ENCODE results near the gene VLDLR. TPM values are rescaled to one million over a fixed set of nuclear protein-coding genes. Genes with fewer than 3 reads are reported as not detected.
A peak's percentile ranks its signal among the peaks of the same experiment; 100 is the strongest.

Gene VLDLR
- total and polyA plus RNA-seq, 4 donors = 28.5 to 35.4 (median 32.5) TPM

GRCh38 chr9:2674141-2674824, 52.7 kb downstream of the VLDLR start:
- H3K4me1 ChIP-seq (ENCODE audit: control insufficient read depth, insufficient read depth, low read length) = no peaks in the 10 kb centered on the region
- H3K9me3 ChIP-seq (ENCODE audit: control insufficient read depth, insufficient read depth, low read length) = no peaks in the 10 kb centered on the region
- H3K4me3 ChIP-seq (ENCODE audit: low read depth, low read length) = no peak overlapping the region
- no peak overlapping the region for H3K27ac ChIP-seq (ENCODE audit: low read depth, low read length)
- no peaks in the 10 kb centered on the region for H3K36me3 ChIP-seq (ENCODE audit: control insufficient read depth, insufficient read depth, low read length)
- DNase-seq (ENCODE audit: low read depth in 4 of 6, low spot score in 6 of 6) = no peak
- 85% methylated on average over 3 of the region's 9 CpGs for WGBS (ENCODE audit: insufficient coverage)
- no peaks in the 10 kb centered on the region for H3K27me3 ChIP-seq (ENCODE audit: control insufficient read depth, insufficient read depth, low read length)

GRCh38 chr9:2675834-2676233, 54.2 kb downstream of the VLDLR start:
- Histone ChIP-seq H3K9me3 (ENCODE audit: control insufficient read depth, insufficient read depth, low read length) (no peaks in the 10 kb centered on the region), H3K4me3 (ENCODE audit: low read depth, low read length) (no peak overlapping the region), H3K27me3 (ENCODE audit: control insufficient read depth, insufficient read depth, low read length) (no peaks in the 10 kb centered on the region), H3K27ac (ENCODE audit: low read depth, low read length) (no peak overlapping the region), H3K36me3 (ENCODE audit: control insufficient read depth, insufficient read depth, low read length) (no peaks in the 10 kb centered on the region), H3K4me1 (ENCODE audit: control insufficient read depth, insufficient read depth, low read length) (no peaks in the 10 kb centered on the region)
- DNase-seq (ENCODE audit: low read depth in 4 of 6, low spot score in 6 of 6) = no peak
- WGBS (ENCODE audit: insufficient coverage) = no CpG with 5 or more reads among the region's 1 CpG

DNA sequence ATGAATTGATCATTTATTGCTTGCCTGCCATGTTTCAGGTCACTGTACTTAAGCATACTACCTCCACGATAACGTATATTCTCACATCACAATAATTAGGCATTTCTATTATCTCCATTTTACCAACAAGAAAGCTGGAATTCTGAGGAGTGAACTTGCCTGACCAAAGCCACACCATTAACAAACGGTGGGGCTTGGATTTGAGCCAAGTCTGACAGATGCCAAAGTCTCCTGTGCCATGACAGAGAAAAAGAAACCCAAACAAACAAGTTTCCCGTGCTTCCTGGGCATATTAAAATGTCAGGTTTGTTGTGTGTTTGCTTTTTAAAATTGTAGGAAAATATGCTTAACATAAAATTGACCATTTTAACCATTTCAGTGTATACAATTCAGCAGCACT, 54.9 kb downstream of the VLDLR start:
- H3K4me3 ChIP-seq (ENCODE audit: low read depth, low read length) = no peak overlapping the region
- no CpG with 5 or more reads among the region's 4 CpGs for WGBS (ENCODE audit: insufficient coverage)
- peak in 1 of 6 donors; percentile 22 for DNase-seq (ENCODE audit: low read depth in 4 of 6, low spot score in 6 of 6)
- no peaks in the 10 kb centered on the region for H3K9me3 ChIP-seq (ENCODE audit: control insufficient read depth, insufficient read depth, low read length)
- no peaks in the 10 kb centered on the region for H3K36me3 ChIP-seq (ENCODE audit: control insufficient read depth, insufficient read depth, low read length)
- H3K27me3 ChIP-seq (ENCODE audit: control insufficient read depth, insufficient read depth, low read length) = no peaks in the 10 kb centered on the region
- no peak overlapping the region for H3K27ac ChIP-seq (ENCODE audit: low read depth, low read length)
- no peaks in the 10 kb centered on the region for H3K4me1 ChIP-seq (ENCODE audit: control insufficient read depth, insufficient read depth, low read length)

DNA sequence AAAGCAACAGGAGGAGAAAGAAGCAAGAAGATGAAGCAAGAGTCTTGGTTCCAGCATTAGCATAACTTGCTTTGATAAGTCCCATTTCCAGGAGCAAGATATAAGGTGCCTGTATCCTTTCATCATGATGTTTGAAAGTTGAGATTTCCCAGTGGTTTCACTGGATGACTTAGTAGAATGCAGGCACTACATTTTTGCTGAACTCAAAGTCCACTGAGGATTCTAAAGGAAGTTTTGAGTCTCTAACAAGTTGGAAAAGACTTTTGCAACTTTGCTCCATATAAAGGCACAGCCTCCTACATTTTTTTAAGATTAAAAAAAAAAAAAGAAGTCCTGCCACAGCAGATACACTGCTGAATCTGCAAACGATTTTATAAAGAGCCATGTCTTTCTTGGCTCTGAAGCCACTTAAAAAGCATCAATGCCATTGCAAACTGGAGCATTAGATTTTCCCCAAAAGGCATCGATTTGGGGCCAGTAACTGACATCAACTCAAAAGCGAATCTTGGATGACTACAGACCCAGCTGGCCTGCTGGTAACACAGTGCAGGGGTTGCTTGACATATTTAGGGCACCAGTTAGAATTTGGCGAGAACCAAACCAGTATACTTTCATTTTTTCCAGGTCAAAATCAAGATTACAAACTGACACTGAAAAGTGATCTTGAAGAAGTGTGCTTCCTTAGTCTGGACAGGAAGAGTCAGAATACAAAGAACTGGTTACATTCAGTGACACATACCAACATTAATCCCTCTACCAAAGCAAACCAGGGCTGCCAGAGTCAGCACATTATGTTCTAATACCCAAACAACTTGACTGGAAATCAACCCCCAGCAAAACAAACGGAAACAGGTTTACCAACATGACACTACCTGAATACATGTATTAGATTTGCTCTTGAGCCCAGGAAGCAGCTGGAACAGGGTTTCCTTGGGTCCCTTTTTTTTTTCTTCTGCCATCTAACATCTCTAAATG, 56.6 kb downstream of the VLDLR start:
- H3K9me3 ChIP-seq (ENCODE audit: control insufficient read depth, insufficient read depth, low read length) = no peaks in the 10 kb centered on the region
- H3K4me1 ChIP-seq (ENCODE audit: control insufficient read depth, insufficient read depth, low read length) = no peaks in the 10 kb centered on the region
- WGBS (ENCODE audit: insufficient coverage) = 73% methylated on average over 3 of the region's 5 CpGs
- no peaks in the 10 kb centered on the region for H3K36me3 ChIP-seq (ENCODE audit: control insufficient read depth, insufficient read depth, low read length)
- no peaks in the 10 kb centered on the region for H3K27me3 ChIP-seq (ENCODE audit: control insufficient read depth, insufficient read depth, low read length)
- no peak overlapping the region for H3K4me3 ChIP-seq (ENCODE audit: low read depth, low read length)
- no peak overlapping the region for H3K27ac ChIP-seq (ENCODE audit: low read depth, low read length)
- DNase-seq (ENCODE audit: low read depth in 4 of 6, low spot score in 6 of 6) = no peak

GRCh38 chr9:2679011-2679410, 57.4 kb downstream of the VLDLR start:
- WGBS (ENCODE audit: insufficient coverage) = 100% methylated on average over 1 of the region's 2 CpGs
- no peaks in the 10 kb centered on the region for H3K27me3 ChIP-seq (ENCODE audit: control insufficient read depth, insufficient read depth, low read length)

DNA sequence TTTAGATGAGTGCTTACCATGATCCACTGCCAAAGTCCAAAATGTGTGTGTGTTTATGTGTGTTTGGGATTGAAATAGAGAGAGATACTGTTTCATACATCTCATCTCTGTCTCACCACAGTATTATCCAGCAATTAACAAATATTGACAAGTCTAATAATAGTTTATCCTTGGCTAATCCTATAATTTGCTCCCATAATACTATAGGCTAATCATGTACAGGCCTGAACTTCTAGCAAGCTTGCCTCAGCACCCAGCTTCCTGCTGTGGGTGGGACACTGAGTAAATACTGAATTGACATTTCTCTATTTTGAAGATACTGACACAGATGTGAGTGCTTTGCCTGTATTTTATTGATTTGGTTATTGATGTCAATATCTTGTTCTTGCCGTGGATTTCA, 60.4 kb downstream of the VLDLR start:
- Histone ChIP-seq H3K27me3 (ENCODE audit: control insufficient read depth, insufficient read depth, low read length) (no peaks in the 10 kb centered on the region), H3K9me3 (ENCODE audit: control insufficient read depth, insufficient read depth, low read length) (no peaks in the 10 kb centered on the region), H3K36me3 (ENCODE audit: control insufficient read depth, insufficient read depth, low read length) (no peaks in the 10 kb centered on the region), H3K27ac (ENCODE audit: low read depth, low read length) (no peak overlapping the region), H3K4me1 (ENCODE audit: control insufficient read depth, insufficient read depth, low read length) (no peaks in the 10 kb centered on the region), H3K4me3 (ENCODE audit: low read depth, low read length) (no peak overlapping the region)
- no CpG with 5 or more reads among the region's 1 CpG for WGBS (ENCODE audit: insufficient coverage)
- DNase-seq (ENCODE audit: low read depth in 4 of 6, low spot score in 6 of 6) = no peak

More at GRCh38 chr9:2679011-2679410, 57.4 kb downstream of the VLDLR start:
- H3K9me3 ChIP-seq (ENCODE audit: control insufficient read depth, insufficient read depth, low read length) = no peaks in the 10 kb centered on the region
- no peaks in the 10 kb centered on the region for H3K36me3 ChIP-seq (ENCODE audit: control insufficient read depth, insufficient read depth, low read length)
- H3K4me3 ChIP-seq (ENCODE audit: low read depth, low read length) = no peak overlapping the region
- H3K27ac ChIP-seq (ENCODE audit: low read depth, low read length) = no peak overlapping the region
- no peaks in the 10 kb centered on the region for H3K4me1 ChIP-seq (ENCODE audit: control insufficient read depth, insufficient read depth, low read length)
- DNase-seq (ENCODE audit: low read depth in 4 of 6, low spot score in 6 of 6) = no peak

DNA sequence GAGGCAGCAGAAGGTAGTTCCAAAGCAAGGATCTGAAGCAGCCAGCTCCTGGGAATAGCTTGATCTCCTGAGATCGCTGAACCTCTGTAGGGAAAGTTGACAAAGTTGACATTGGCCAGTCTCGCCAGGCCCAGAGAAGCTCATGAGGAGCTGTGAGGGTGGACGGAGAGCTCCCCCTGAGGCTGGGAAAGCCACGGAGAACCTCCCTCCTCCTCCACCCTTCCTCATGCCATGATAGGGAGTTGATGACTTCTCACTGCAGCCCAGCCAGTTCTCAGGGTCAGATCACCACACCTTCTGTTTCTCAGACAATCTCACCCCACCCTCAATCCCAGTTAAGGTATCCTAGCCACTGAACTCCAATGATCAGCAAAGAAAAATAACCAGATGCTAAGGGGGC, 65.3 kb downstream of the VLDLR start:
- DNase-seq (ENCODE audit: low read depth in 4 of 6, low spot score in 6 of 6) = no peak
- no peaks in the 10 kb centered on the region for H3K27me3 ChIP-seq (ENCODE audit: control insufficient read depth, insufficient read depth, low read length)
- H3K9me3 ChIP-seq (ENCODE audit: control insufficient read depth, insufficient read depth, low read length) = no peaks in the 10 kb centered on the region
- 94% methylated on average over 3 of the region's 4 CpGs for WGBS (ENCODE audit: insufficient coverage)
- no peak overlapping the region for H3K4me3 ChIP-seq (ENCODE audit: low read depth, low read length)
- no peaks in the 10 kb centered on the region for H3K36me3 ChIP-seq (ENCODE audit: control insufficient read depth, insufficient read depth, low read length)
- H3K27ac ChIP-seq (ENCODE audit: low read depth, low read length) = no peak overlapping the region
- H3K4me1 ChIP-seq (ENCODE audit: control insufficient read depth, insufficient read depth, low read length) = no peaks in the 10 kb centered on the region

- Histone ChIP-seq H3K9me3 (ENCODE audit: control insufficient read depth, insufficient read depth, low read length) (no peaks in the 10 kb centered on the region), H3K27ac (ENCODE audit: low read depth, low read length) (no peak overlapping the region), H3K36me3 (ENCODE audit: control insufficient read depth, insufficient read depth, low read length) (no peaks in the 10 kb centered on the region), H3K27me3 (ENCODE audit: control insufficient read depth, insufficient read depth, low read length) (no peaks in the 10 kb centered on the region), H3K4me1 (ENCODE audit: control insufficient read depth, insufficient read depth, low read length) (no peaks in the 10 kb centered on the region), H3K4me3 (ENCODE audit: low read depth, low read length) (no peak overlapping the region)
- WGBS (ENCODE audit: insufficient coverage) = no CpG with 5 or more reads among the region's 3 CpGs
- no peak for DNase-seq (ENCODE audit: low read depth in 4 of 6, low spot score in 6 of 6)
Observed at GRCh38 chr9:2688636-2689035, 67.0 kb downstream of the VLDLR start.

DNA sequence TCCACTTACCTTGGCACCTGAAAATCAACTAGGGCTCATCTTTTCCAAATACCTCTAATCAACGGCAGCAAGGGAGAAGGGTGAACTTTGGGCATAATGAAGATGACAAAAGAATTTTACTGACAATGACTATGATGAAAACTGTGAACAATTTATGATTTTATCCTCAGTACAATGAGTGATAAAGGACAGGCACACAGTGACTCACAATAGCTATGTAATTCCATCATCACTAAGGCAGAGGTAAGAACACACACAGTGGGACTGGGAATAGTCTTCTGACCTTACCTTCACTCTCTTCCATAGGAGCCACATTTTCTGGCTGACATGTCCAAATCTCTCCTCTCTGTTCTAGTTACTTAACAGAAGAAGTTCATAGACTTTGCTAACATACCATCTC, 69.6 kb downstream of the VLDLR start:
- no peaks in the 10 kb centered on the region for H3K27me3 ChIP-seq (ENCODE audit: control insufficient read depth, insufficient read depth, low read length)
- WGBS (ENCODE audit: insufficient coverage) = no CpG with 5 or more reads among the region's 1 CpG
- no peak overlapping the region for H3K27ac ChIP-seq (ENCODE audit: low read depth, low read length)

More for the DNA sequence above, 69.6 kb downstream of the VLDLR start:
- Histone ChIP-seq H3K36me3 (ENCODE audit: control insufficient read depth, insufficient read depth, low read length) (no peaks in the 10 kb centered on the region), H3K4me3 (ENCODE audit: low read depth, low read length) (no peak overlapping the region), H3K9me3 (ENCODE audit: control insufficient read depth, insufficient read depth, low read length) (no peaks in the 10 kb centered on the region), H3K4me1 (ENCODE audit: control insufficient read depth, insufficient read depth, low read length) (no peaks in the 10 kb centered on the region)
- DNase-seq (ENCODE audit: low read depth in 4 of 6, low spot score in 6 of 6) = no peak
